GM23338 (cell line): Measurements from ENCODE around the gene WWOX. TPM values are rescaled to one million over a fixed set of nuclear protein-coding genes. Genes with fewer than 3 reads are reported as not detected.

Experiments
- ATAC-seq: fragments of 200-7000 bp; cut with Tn5 transposase; 3 replicates; pipeline ENCODE4 v1.9.1; 2020
- DNase-seq: peaks from one replicate; pipeline ENCODE4 v3.0.0-alpha.2; 2015; ENCODE audit warnings: low spot score
- H2AFZ ChIP-seq: fragments of 200-600 bp; sonication (generic); 2 replicates; pipeline ENCODE4 v1.8.0; 2016; ENCODE audit warnings: antibody characterized with exemption, mild to moderate bottlenecking, moderate library complexity
- H3F3A ChIP-seq: fragments of 200-600 bp; sonication (generic); replicated peaks from 2 replicates; pipeline ENCODE4 v1.8.0; 2017; ENCODE audit warnings: antibody characterized with exemption, mixed run types, low read depth
- H3K27ac ChIP-seq: fragments of 200-600 bp; sonication (generic); 2 replicates; pipeline ENCODE4 v1.6.1; 2016; ENCODE audit warnings: low read depth
- H3K27me3 ChIP-seq: fragments of 200-600 bp; sonication (generic); 2 replicates; pipeline ENCODE4 v1.8.0; 2016; ENCODE audit warnings: mild to moderate bottlenecking, mixed run types, moderate library complexity; ENCODE audit not compliant: insufficient read depth
- H3K36me3 ChIP-seq: fragments of 200-600 bp; sonication (generic); 2 replicates; pipeline ENCODE4 v1.8.0; 2016; ENCODE audit warnings: mild to moderate bottlenecking; ENCODE audit not compliant: insufficient read depth
- H3K4me1 ChIP-seq: fragments of 200-600 bp; sonication (generic); 2 replicates; pipeline ENCODE4 v1.8.0; 2016; ENCODE audit warnings: mild to moderate bottlenecking, moderate library complexity; ENCODE audit not compliant: insufficient read depth
- H3K4me2 ChIP-seq: fragments of 200-600 bp; sonication (generic); 2 replicates; pipeline ENCODE4 v1.7.1; 2017; ENCODE audit warnings: mixed run types
- H3K4me3 ChIP-seq: fragments of 200-600 bp; sonication (generic); 2 replicates; pipeline ENCODE4 v1.6.1; 2016; ENCODE audit warnings: mixed run types
- H3K79me2 ChIP-seq: fragments of 200-600 bp; sonication (generic); replicated peaks from 2 replicates; pipeline ENCODE4 v1.8.0; 2017; ENCODE audit warnings: mild to moderate bottlenecking; ENCODE audit not compliant: insufficient read depth
- H3K9me2 ChIP-seq: fragments of 200-600 bp; sonication (generic); 2 replicates; pipeline ENCODE4 v1.8.0; 2017; ENCODE audit not compliant: insufficient read depth
- H4K20me1 ChIP-seq: fragments of 200-600 bp; sonication (generic); replicated peaks from 2 replicates; pipeline ENCODE4 v1.8.0; 2017; ENCODE audit warnings: mild to moderate bottlenecking; ENCODE audit not compliant: insufficient read depth
- H3K27ac Mint-ChIP-seq: 2 replicates; pipeline ENCODE4 v1.8.0; 2020; ENCODE audit warnings: inconsistent platforms, mild to moderate bottlenecking, moderate library complexity, mixed read lengths
- H3K27me3 Mint-ChIP-seq: 3 replicates; pipeline ENCODE4 v1.8.0; 2022; ENCODE audit warnings: low read depth, mild to moderate bottlenecking, moderate library complexity, mixed read lengths, inconsistent platforms; ENCODE audit not compliant: insufficient read depth, poor library complexity
- H3K36me3 Mint-ChIP-seq: 3 replicates; pipeline ENCODE4 v1.8.0; 2021; ENCODE audit warnings: low read depth, mild to moderate bottlenecking, inconsistent platforms, moderate library complexity, mixed read lengths
- H3K4me1 Mint-ChIP-seq: 3 replicates; pipeline ENCODE4 v1.8.0; 2020; ENCODE audit warnings: mild to moderate bottlenecking, inconsistent platforms, mixed read lengths
- H3K4me3 Mint-ChIP-seq: 3 replicates; pipeline ENCODE4 v1.8.0; 2021; ENCODE audit warnings: moderate library complexity, mild to moderate bottlenecking, inconsistent platforms, mixed read lengths
- H3K9me3 Mint-ChIP-seq: 3 replicates; pipeline ENCODE4 v1.8.0; 2020; ENCODE audit warnings: moderate library complexity, mild to moderate bottlenecking, inconsistent platforms, mixed read lengths
- CTCF ChIP-seq, 2 experiments: fragments of 200-600 bp in 1 of 2; sonication (generic) in 1 of 2; conservative IDR thresholded peaks; 2 replicates each; pipeline versions ENCODE4 v1.5.1 to v1.6.1; 2016 to 2017; ENCODE audit warnings: antibody characterized with exemption in 2 of 2, low read depth in 2 of 2, mild to moderate bottlenecking in 2 of 2, moderate library complexity in 1 of 2
- ETS1 ChIP-seq: IDR thresholded peaks from 2 replicates; pipeline ENCODE4 v1.6.1; 2016; ENCODE audit warnings: antibody characterized with exemption
- EZH2phosphoT487 ChIP-seq: fragments of 200-600 bp; sonication (generic); IDR thresholded peaks from one replicate; pipeline ENCODE4 v1.8.1; 2018; ENCODE audit warnings: antibody characterized with exemption; ENCODE audit not compliant: unreplicated experiment
- JUNB ChIP-seq: IDR thresholded peaks from one replicate; pipeline ENCODE4 v1.6.1; 2016; ENCODE audit warnings: antibody characterized with exemption; ENCODE audit not compliant: unreplicated experiment
- NANOG ChIP-seq: IDR thresholded peaks from 2 replicates; pipeline ENCODE4 v1.6.1; 2016; ENCODE audit warnings: antibody characterized with exemption, borderline replicate concordance
- POLR2AphosphoS5 ChIP-seq: IDR thresholded peaks from 2 replicates; pipeline ENCODE4 v1.6.1; 2016; ENCODE audit warnings: antibody characterized with exemption, low read depth
- REST ChIP-seq: IDR thresholded peaks from one replicate; pipeline ENCODE4 v1.6.1; 2018; ENCODE audit warnings: antibody characterized with exemption; ENCODE audit not compliant: unreplicated experiment
- STAT1 ChIP-seq: IDR thresholded peaks from one replicate; pipeline ENCODE4 v1.6.1; 2016; ENCODE audit warnings: antibody characterized with exemption; ENCODE audit not compliant: unreplicated experiment
- ZNF331 ChIP-seq: fragments of 250-450 bp; sonication (Bioruptor Pico); IDR thresholded peaks from 2 replicates; pipeline ENCODE4 v1.5.0; 2020; ENCODE audit warnings: low read depth, mild to moderate bottlenecking, moderate library complexity
- ZNF462 ChIP-seq: fragments of 250-450 bp; sonication (Bioruptor Pico); IDR thresholded peaks from 2 replicates; pipeline ENCODE4 v1.5.0; 2020; ENCODE audit warnings: mild to moderate bottlenecking, moderate library complexity
- polyA plus RNA-seq: library from polyadenylated mRNA; unstranded; fragments of >200 nt; fragmentation: Nextera tagmentation; extraction: Ambion mirVana; gene quantifications from 2 replicates; pipeline ENCODE4 v1.2.1, GENCODE V29; 2016
- total RNA-seq: library from RNA; depleted of rRNA; stranded (reverse); fragments of >200 nt; shearing (Covaris generic); gene quantifications from 2 replicates; pipeline ENCODE4 v1.2.3, GENCODE V29; 2014

Gene WWOX
- total and polyA plus RNA-seq, 2 experiments from 2014 or later, result 10.0 to 19.3 TPM

GRCh38 chr16:79167893-79168292 lies 1068.4 kb downstream of the WWOX start:
- TF ChIP-seq CTCF (conservative IDR thresholded peaks at IDR 0.05; ENCODE audit: low read depth in 2 of 2) (no peak), NANOG (no peak), POLR2AphosphoS5 (no peak), REST (no peak), ZNF462 (CRISPR knock-in tag) (no peak), ETS1 (no peak), STAT1 (no peak), ZNF331 (CRISPR knock-in tag) (no peak), EZH2phosphoT487 (no peak), JUNB (no peak)
- H3K79me2 ChIP-seq, result no peaks in the 10 kb centered on the region
- no peak overlapping the region for H3K27ac ChIP-seq
- peaks cover 17% of the 10 kb centered on the region for H3K4me1 ChIP-seq
- H3K4me2 ChIP-seq, result no peak overlapping the region
- no peak overlapping the region for H3K4me3 ChIP-seq
- Mint-ChIP-seq H3K4me1 (peaks cover 33% of the 10 kb centered on the region), H3K9me3 (peaks cover 15% of the 10 kb centered on the region), H3K27me3 (no peaks in the 10 kb centered on the region), H3K4me3 (no peak overlapping the region), H3K36me3 (peaks cover 13% of the 10 kb centered on the region), H3K27ac (no peak overlapping the region)
- DNase-seq, result no peak
- no peaks in the 10 kb centered on the region; the same call in 1 of the 2 replicates for H3K36me3 ChIP-seq
- H3K9me2 ChIP-seq, result peaks cover 13% of the 10 kb centered on the region
- H3F3A ChIP-seq, result no peaks in the 10 kb centered on the region
- ATAC-seq, result no peak
- H4K20me1 ChIP-seq, result no peaks in the 10 kb centered on the region
- H2AFZ ChIP-seq, result no peak overlapping the region
- H3K27me3 ChIP-seq, result no peaks in the 10 kb centered on the region
